ENCODE data around the gene GKN2. TPM values are rescaled to one million over a fixed set of nuclear protein-coding genes. Genes with fewer than 3 reads are reported as not detected.

Gene GKN2
- polyA plus RNA-seq, 3 donors = not detected

DNA sequence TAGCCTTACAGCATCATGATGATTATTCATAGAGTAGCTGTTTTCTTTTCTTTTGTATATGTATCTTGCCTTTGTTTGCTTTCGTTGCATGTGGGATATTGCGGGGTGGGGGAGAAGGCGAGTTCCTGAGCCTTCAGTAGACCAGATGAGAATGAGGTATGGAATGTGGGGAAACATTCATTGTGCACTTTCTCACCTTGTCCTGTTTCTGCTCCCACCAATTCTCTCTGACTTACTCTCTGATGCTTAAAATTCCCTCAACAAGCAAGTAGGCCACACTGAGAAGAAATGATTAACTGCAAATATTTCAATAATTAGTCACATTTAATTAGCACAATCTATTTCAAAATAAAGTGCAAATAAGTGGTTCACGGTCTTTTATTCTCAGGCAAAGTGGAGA lies 31.0 kb downstream of the GKN2 start:
- intact Hi-C loops (cut with micrococcal nuclease) = loop anchor here in 1 of 2 donors (10.0 kb wide), 1 partner anchor 217 kb away; no protein-coding TSS in a partner anchor
- Histone ChIP-seq H3K27me3 (ENCODE audit: control insufficient read depth in 2 of 2, insufficient read depth in 2 of 2, low read length in 2 of 2) (no peaks in the 10 kb centered on the region), H3K36me3 (replicated peaks in 1 of 2; ENCODE audit: control insufficient read depth in 1 of 2, insufficient read depth in 2 of 2, low read length in 2 of 2) (no peaks in the 10 kb centered on the region), H3K9ac (ENCODE audit: insufficient read depth, low read length, poor library complexity, severe bottlenecking) (no peak overlapping the region), H3K79me2 (ENCODE audit: insufficient read depth, low read length) (no peaks in the 10 kb centered on the region), H3K27ac (ENCODE audit: low read depth in 1 of 2, low read length in 2 of 2) (no peak overlapping the region), H3K9me3 (replicated peaks in 1 of 2; ENCODE audit: control insufficient read depth in 1 of 2, insufficient read depth in 1 of 2, low read length in 2 of 2) (no peaks in the 10 kb centered on the region), H2AFZ (ENCODE audit: insufficient read depth, low read depth, low read length, poor library complexity, severe bottlenecking) (no peak overlapping the region), H4K20me1 (ENCODE audit: insufficient read depth, low read length) (no peaks in the 10 kb centered on the region), H3K4me3 (replicated peaks in 1 of 3; ENCODE audit: low read depth in 2 of 3, low read length in 3 of 3) (no peak overlapping the region), H3K4me1 (ENCODE audit: control insufficient read depth in 1 of 2, insufficient read depth in 2 of 2, low read length in 2 of 2) (no peaks in the 10 kb centered on the region), H3K4me2 (replicated peaks; ENCODE audit: extremely low read depth, low read length, poor library complexity, severe bottlenecking) (no peak overlapping the region)
- DNase-seq = no peak
- H3K4me1 Mint-ChIP-seq = peaks cover 5% of the 10 kb centered on the region
- H3K27ac Mint-ChIP-seq = no peak overlapping the region
- H3K9me3 Mint-ChIP-seq = peaks cover 0 to 2% (median 0%) of the 10 kb centered on the region in 7 donors
- no peaks in the 10 kb centered on the region for H3K36me3 Mint-ChIP-seq
- TF ChIP-seq, protein P1, sequence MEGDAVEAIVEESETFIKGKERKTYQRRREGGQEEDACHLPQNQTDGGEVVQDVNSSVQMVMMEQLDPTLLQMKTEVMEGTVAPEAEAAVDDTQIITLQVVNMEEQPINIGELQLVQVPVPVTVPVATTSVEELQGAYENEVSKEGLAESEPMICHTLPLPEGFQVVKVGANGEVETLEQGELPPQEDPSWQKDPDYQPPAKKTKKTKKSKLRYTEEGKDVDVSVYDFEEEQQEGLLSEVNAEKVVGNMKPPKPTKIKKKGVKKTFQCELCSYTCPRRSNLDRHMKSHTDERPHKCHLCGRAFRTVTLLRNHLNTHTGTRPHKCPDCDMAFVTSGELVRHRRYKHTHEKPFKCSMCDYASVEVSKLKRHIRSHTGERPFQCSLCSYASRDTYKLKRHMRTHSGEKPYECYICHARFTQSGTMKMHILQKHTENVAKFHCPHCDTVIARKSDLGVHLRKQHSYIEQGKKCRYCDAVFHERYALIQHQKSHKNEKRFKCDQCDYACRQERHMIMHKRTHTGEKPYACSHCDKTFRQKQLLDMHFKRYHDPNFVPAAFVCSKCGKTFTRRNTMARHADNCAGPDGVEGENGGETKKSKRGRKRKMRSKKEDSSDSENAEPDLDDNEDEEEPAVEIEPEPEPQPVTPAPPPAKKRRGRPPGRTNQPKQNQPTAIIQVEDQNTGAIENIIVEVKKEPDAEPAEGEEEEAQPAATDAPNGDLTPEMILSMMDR (IDR thresholded peaks at IDR 0.05) = no peak
- WGBS (ENCODE audit: insufficient coverage) = 100% methylated on average over 1 of the region's 4 CpGs
- H3K27me3 Mint-ChIP-seq (ENCODE audit: low read depth in 3 of 3) = peaks cover 1 to 3% (median 1%) of the 10 kb centered on the region in 3 donors
- H3K4me3 Mint-ChIP-seq = no peak overlapping the region

DNA sequence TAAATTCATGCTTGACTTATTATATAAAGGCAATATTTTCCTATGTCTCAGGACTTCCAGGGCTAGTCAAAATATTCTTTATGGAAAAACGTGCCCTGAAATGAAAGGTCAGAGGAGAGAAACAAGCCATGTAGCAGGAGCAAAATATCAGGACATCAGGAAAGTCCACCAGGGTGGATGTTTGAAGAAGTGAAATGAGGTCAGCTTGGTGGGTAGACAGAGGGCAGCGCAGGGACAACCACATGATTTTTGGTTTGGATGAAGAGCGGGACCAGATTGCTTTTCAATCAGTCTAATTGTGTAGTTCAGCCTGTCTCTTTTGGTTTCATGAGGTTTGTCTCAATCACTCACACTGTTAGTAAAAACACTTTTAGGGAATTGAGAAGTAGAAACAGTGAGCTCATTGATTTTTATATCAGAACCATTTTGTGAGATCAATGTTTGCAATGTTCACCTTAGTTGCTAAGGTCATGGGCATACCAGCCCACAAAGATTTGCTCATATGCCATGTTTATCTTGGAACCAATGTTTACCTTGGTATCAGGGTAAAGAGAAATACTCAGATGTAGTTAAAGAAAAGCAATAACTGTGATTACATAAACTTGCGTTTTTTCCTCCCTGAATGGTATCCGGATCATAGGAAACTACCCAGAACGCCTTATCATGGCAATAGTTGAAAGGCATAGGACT lies 32.1 kb downstream of the GKN2 start:
- no CpG with 5 or more reads among the region's 6 CpGs for WGBS (ENCODE audit: insufficient coverage)
- H3K4me1 ChIP-seq (ENCODE audit: control insufficient read depth in 1 of 2, insufficient read depth in 2 of 2, low read length in 2 of 2) = no peaks in the 10 kb centered on the region
- Mint-ChIP-seq H3K4me3 (no peak overlapping the region), H3K4me1 (peaks cover 5% of the 10 kb centered on the region), H3K27me3 (ENCODE audit: low read depth in 3 of 3) (peaks cover 1% of the 10 kb centered on the region in 3 donors), H3K27ac (no peak overlapping the region), H3K9me3 (peaks cover 0 to 2% (median 0%) of the 10 kb centered on the region in 7 donors), H3K36me3 (no peaks in the 10 kb centered on the region)
- TF ChIP-seq, protein P1 (IDR thresholded peaks at IDR 0.05) = no peak
- H3K4me2 ChIP-seq (replicated peaks; ENCODE audit: extremely low read depth, low read length, poor library complexity, severe bottlenecking) = no peak overlapping the region
- H3K27ac ChIP-seq (ENCODE audit: low read depth in 1 of 2, low read length in 2 of 2) = no peak overlapping the region
- H3K79me2 ChIP-seq (ENCODE audit: insufficient read depth, low read length) = no peaks in the 10 kb centered on the region
- H2AFZ ChIP-seq (ENCODE audit: insufficient read depth, low read depth, low read length, poor library complexity, severe bottlenecking) = no peak overlapping the region
- no peak overlapping the region for H3K4me3 ChIP-seq (replicated peaks in 1 of 3; ENCODE audit: low read depth in 2 of 3, low read length in 3 of 3)
- no peaks in the 10 kb centered on the region for H3K9me3 ChIP-seq (replicated peaks in 1 of 2; ENCODE audit: control insufficient read depth in 1 of 2, insufficient read depth in 1 of 2, low read length in 2 of 2)
- no peak for DNase-seq
- no peak overlapping the region for H3K9ac ChIP-seq (ENCODE audit: insufficient read depth, low read length, poor library complexity, severe bottlenecking)
- no peaks in the 10 kb centered on the region for H3K27me3 ChIP-seq (ENCODE audit: control insufficient read depth in 2 of 2, insufficient read depth in 2 of 2, low read length in 2 of 2)
- H4K20me1 ChIP-seq (ENCODE audit: insufficient read depth, low read length) = no peaks in the 10 kb centered on the region
- no peaks in the 10 kb centered on the region for H3K36me3 ChIP-seq (replicated peaks in 1 of 2; ENCODE audit: control insufficient read depth in 1 of 2, insufficient read depth in 2 of 2, low read length in 2 of 2)
- intact Hi-C loops (cut with micrococcal nuclease) = loop anchor here in 1 of 2 donors (10.0 kb wide), 1 partner anchor 216 kb away; no protein-coding TSS in a partner anchor
